Inferior parietal cortex (tissue), 1 donor: ENCODE data around the gene HSF2BP.
"Not testable (repeated sequence)": the region's sequence is repeated elsewhere in the genome, so short reads cannot be mapped to it uniquely, and the experiment has no call there.

Experiments
- DNase-seq: peaks from one replicate; pipeline ENCODE4 v3.0.0-alpha.2; 2016; ENCODE audit errors: extremely low spot score

Gene HSF2BP

DNA sequence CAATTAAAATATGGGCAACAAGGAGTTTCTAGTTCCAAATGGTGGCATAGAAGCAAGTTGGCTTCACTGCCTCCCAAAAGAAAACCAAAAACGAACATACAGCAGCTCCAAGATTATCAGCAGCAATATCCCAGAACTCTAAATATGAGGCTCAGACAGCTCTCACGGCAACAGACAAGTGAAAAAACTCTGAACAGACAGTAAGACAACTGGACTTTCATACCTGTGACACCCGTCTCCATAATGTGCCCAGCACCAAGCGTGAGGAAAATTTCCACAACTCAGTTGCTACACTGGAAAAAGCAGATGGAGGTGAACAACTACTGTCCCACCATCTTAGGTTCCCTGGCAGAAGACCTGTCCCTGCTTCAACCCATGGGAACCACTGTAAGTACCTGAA lies 39.9 kb downstream of the HSF2BP start:
- no peak for DNase-seq

DNA sequence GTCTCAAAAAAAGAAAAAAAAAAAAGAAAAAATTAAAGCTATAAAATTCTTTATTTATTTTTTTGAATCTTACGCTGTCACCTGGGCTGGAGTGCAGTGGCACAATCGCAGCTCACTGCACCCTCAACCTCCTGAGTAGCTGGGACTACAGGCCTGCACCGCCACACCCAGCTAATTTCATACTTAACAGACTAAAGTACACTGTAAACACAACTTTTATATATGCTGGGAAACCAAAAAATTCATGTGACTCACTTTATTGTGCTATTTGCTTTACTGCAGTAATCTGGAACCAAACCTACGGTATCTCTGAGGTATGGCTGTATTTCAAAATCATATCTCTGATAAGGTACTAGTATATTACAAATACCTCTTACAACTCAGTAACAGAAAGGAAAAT lies 40.3 kb downstream of the HSF2BP start:
- DNase-seq: no peak

DNA sequence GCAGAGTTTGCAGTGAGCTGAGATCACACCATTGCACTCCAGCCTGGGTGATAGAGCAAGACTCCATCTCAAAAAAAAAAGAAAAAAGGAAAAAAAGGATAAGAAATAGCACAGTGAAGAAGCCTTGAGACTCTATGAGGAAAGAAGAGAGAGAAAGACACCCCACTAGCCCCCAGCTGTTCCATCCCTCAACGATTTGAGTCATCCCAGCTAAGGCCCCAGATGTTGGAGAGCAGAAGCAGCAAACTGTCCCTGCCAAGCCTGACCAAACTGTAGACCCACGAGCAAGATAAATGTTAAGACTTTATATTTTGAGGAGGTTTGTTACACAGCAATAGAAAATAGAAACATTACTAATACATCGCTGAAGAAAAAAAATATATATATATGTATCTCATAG lies 42.4 kb downstream of the HSF2BP start:
- DNase-seq: not testable (repeated sequence)

DNA sequence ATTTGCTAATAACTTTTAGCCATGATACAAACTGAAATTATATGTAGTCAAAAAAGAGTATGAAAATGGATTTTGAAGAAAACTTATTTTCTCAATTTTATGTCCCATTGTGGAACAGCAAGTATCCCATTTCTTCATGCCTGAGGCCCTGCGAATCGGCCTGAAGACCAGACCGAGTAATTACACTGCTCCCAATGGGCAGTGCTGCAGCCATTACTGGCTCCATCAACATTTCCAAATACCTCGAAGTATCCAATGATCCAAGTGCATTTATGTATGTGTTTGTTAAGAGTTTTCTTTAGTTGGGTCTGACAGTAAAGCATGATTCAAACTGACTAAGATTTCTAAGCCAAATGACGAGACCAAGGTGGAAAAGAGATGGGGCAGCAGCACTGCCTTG lies 44.4 kb downstream of the HSF2BP start:
- DNase-seq: no peak

DNA sequence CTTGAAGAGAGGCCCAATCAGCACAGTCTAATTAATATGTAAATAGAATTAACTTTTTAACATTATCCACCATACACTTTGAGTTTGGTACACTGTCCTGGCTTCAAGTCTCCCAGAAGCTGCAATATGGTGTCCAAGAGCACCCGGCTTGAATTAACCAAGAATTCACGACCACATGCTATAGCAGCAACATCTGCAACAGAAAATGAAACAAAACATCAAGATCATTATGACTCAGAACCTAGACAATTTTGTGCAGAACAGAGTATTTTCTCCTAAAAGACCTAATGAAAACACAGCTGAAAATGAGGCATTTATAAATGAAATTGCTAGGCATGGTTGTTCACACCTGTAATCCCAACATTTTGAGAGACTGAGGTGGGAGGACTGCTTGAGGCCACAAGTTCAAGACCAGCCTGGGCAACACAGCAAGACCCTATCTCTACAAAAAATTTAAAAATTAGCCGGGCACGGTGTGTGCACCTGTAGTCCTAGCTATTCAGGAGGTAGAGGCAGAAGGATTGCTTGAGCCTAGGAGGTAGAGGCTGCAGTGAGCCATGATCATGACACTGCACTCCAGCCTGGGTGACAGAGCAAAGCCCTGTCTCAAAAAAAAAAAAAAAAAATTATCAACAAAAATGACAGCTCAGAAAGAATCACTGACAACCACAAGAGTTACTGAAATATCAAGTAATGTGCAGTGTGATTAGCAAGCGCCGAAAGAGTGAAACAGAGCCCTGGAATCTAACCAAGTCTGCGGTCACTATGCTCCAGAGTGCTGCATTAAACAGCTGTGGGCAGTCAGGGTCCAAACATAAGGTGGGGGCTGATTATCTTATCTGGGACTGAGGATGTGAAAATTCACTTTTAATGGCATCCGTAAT lies 45.3 kb downstream of the HSF2BP start:
- DNase-seq: no peak

DNA sequence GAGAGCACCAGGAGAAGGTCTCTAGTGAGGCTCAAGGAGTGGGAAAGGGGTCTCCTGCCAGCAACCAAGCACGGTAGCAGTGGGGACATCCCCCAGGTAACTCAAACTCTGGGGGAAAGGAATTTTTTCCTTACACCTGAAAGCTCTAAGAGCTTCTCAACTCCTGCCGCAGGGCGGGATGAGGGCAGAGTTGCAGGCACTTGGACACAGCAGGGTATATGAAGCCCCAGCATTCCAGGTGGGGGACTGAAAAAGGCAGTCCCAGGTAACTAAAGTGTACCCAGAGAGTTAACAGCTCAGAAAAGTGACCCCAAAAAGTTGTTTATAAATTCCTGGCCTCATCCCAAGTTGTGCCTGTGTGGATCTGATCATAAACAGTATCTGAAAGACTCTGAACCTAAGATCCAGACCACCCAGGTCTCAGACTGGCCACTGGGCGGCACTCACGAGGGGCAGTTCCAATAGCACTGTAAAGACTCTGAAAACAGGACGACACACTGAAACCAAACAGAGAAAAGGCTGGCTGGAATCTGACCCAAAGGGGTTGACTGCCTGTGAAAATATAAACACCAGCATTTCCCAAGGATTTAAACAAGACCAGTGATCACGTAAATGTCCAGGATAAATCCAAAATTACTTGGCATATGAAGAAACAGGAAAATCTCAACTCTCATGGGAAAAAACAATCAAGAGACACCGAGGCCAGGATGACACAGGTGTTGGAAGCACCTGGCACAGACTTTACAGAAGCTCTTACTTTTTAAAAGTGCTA lies 47.5 kb downstream of the HSF2BP start:
- peak; percentile 29 for DNase-seq

DNA sequence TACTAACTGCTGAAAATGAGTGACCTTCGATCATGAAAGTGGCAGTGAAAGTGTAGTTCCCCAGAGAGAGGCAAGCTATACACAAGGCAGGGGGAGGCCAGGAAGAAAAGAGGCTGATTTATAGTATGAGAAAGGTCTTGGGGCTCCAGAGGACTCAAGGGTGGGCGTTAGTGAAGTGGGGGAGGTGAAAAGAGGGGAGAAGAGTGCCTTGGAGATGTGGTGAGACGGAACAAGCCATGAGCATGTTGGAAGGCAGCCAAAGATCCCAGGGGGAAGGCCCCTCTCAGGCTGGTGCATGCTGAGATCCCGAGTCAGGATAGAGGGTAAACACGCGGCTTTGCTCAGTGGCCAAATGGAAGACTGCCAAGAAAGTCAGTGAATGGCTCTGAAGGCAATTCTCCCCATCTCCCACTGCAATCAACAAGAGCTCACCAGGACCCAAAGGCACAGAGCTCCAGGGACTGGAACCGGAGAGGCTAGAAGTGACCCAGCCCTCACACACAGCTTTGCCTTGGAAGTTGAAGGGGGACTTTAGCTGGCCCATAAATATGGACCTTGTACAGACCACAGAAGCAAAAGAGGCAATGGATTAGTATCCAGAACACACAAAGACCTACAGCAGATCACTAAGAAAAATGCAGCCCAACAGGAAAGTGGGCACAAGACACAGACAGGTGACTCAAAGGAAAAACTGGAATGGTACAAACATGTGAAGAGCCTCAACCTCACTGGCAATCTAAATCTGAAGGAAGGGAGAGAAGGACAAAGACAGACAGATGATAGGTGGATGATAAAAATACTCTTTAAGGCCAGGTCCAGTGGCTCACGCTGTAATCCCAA lies 49.6 kb downstream of the HSF2BP start:
- DNase-seq: peak; percentile 11

DNA sequence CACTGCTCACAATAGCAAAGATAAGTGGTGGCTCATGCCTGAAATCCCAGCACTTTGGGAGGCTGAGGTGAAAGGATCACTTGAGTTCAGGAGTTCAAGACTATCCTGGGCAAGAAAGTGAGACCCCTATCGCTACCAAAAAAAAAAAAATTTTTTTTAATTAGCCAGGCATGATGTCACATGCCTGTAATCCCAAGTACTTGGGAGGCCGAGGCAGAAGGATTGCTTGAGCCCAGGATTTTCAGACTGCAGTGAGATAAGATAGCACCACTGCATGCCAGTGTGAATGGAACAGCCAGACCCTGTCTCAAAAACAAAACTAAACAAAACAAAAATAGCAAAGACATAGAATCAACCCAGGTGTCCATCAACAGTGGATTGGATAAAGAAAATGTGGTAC lies 50.6 kb downstream of the HSF2BP start:
- no peak for DNase-seq

DNA sequence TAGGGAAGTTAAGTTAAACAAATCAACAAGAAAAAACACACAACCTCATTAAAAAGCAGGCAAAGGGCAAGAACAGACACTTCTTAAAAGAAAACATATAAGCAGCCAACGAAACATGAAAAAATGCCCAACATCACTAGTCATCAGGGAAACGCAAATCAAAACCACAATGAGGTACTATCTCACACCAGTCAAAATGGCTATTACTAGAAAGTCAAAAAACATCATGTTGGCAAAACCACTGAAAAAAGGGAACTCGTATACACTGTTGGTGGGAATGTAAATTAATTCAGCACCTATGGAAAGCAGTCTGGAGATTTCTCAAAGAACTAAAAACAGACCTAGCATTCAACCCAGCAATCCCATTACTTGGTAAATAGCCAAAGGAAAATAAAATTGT lies 51.1 kb downstream of the HSF2BP start:
- DNase-seq: no peak

DNA sequence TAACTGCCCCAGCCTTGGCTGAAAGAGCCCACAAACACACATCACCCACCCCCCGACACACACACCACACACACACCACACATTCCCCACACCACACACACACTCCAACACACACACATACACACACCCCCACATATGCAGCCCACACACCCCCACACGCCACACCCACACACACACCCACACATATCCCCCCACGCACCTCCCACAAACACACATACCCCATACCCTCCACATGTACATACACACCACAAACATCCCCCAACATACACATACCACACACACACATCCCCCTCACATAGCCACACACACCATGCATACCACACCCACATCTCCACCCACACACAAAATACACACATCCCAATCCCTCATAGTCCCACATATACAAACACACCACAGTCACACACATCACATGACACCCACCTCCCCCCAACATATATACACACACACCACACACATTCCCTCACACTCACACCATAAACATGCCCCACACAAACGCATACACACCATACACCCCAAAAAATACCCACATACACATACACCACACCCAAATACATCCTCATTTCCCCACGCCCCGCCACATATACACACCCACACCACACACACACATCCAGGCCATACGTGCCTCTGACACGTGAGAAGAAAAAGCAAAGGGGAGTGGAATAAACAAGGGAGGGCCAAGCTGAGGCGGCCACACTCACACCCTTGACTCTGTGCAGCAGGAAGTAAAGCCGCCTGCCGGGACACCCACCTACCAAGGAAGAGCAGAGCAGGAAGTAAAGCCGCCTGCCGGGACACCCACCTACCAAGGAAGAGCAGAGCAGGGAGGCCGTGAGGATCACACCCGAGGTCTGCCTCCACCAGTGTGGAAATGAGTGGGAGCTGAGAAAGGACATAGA lies 53.7 kb downstream of the HSF2BP start:
- DNase-seq: no peak

DNA sequence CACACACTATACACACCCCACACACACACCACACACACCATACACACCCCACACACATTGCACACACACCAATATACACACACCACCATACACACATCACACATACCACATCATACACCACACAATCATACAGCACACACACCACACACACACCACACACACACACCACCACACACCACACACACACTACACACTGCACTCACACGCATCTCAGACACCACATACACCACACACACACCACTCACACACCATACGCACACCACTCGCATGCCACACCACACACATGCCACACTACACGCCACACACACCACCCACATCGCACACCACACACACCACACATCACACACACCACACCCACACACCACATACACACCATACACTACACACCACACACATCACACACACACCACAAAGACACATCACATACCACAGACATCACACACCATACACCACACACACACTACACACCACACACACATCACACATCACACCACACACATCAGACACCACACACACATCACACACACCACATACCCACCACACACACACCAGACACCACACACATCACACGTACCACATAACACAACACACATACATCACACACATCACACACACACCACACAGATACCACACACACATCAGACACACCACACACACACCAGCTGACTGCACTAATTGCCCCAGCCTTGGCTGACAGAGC lies 54.6 kb downstream of the HSF2BP start:
- DNase-seq: no peak

DNA sequence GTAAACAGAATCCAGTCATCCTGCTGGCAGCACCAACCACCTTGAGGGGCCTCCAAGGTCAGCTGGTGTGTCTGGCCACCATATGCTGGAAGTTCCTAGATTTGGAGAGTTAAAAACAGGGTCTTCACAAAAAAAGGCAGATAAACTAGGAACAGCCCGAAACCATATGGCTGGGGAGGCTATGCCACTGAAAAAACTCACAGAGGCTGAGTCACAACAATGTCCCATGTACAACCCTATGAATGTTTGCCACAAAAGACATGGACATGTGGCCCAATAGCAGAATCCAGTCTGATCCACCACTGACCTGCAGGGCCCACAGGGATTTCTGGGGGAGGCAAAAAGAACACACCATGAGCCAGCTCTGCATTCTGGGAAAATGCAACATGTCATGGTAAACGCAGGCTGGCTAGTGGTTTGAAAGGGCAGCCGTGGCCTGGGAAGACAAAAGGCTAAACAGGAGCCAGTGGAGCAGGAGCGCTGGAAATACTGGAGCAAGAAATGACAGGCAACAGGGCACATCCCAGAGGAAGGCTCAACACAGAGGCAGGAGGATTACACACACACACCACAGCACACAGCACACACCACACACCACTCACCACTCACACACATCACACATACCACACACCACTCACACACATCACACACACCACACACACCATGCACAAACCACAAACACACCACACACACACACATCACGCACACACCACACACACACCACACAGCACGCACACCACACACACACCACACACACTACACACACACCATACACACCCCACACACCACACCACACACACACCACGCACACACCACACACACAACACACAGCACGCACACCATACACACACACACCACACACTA lies 55.4 kb downstream of the HSF2BP start:
- DNase-seq: no peak

DNA sequence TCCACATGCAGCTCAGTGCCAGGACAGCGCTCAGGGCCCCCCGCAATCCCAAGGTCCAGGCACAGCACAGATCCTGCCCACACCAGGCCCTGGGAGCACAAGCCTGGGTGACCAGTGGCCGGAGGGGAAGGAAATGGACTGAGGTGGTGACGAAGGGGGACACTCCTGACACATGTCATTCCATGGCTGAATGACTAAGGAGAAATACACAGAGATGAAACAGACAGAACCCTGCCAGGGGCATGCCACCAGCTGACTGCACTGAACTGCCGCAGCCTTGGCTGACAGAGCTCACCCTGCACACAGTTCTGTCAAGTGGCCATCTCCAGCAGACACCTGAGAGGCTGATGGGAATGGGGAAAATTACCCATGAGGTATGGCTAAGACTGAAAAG lies 56.1 kb downstream of the HSF2BP start:
- DNase-seq: no peak

DNA sequence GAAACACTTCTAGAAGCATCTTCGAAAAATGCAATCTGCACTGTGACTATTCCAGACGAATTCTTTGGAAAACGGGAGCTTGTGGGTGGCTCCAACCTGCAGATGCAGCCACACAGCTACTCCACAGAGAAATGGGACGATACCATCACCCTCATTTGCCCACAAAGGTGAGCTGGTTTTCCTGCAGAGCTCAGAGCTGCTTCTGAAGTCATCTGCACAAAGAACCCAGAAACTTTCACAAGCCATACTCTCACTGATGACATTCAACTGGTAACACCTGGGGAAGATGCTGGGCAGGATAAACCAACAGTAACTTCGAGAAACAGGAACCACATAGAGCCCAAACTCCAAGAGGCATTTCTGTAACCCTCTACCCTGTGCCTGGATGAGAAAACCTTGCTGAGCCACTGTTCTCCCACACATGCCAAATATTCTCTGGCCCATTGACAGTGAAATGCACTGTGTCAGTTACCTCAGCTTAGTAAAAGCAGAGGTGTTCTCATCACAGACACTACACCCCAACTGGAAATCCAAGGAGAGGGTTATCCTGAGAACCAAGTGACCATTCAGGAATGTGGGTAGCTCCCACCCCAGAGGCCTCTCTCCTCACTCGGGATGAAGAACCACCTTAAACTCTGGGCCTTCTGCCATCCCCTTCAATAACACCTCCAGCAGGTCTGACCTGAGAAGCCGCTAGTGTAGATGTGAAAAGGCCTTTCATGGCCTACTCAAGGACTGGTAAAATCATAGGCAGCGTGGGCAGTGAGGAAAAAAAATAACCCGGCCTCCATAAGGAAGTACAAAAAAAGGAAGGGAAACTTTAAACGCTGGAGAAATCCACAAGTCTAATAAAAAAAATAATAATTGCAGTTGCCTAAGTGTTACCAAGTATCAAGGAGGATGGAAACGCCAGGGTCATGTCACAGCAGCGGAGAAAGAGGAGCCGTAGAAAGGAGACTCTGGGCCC lies 56.7 kb downstream of the HSF2BP start:
- DNase-seq: no peak

DNA sequence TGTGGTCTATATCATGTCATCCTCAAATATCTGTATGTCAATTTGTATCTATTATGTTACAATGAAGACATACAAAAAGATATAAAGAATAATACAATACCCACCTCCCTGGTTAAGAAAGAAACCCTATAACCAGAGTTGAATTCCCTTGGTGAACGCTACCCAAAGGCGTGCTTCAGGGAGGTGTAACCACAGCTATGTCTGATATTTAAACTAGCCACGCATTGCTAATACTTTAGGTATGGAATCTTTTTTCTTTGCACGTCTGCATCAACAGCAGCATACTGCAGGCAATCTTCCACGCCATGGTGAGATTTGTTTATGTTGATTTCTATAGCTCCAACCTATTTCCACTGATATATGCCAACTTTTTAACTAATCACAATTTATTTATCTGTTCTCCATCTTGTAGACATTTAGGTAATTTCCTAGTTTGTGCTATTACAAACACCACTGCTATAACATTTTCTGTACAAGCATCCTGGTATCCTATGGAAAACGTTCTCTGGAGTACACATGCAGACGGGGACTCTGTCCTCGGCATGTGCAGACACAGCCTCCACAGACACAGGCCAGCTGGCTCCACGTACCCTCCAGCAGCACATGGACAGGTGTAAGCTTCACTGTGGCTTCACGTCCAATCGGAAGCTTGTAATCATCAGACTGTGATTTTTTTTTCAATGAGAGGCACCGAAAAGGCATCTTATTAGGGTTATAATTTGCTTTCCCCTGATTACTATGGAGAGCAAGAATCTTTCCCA lies 58.5 kb downstream of the HSF2BP start:
- no peak for DNase-seq

DNA sequence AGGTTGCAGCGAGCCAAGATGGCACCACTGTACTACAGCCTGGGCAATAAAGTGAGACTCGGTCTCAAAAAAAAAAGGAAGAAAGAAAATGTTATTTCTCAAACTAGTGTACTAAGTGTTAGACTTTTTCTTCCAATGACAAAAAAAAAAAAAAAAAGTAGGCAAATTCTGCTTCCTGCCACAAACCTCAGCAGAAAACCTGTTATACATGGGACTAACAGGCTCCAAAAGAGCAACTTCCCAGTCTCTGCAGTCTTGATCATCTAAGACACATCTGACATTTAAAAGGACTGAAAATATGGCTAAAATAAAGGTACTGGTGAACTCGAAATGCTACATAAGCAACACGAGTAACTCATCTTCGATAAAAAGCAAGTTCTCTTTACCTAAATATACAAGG lies 59.6 kb downstream of the HSF2BP start:
- DNase-seq: no peak

DNA sequence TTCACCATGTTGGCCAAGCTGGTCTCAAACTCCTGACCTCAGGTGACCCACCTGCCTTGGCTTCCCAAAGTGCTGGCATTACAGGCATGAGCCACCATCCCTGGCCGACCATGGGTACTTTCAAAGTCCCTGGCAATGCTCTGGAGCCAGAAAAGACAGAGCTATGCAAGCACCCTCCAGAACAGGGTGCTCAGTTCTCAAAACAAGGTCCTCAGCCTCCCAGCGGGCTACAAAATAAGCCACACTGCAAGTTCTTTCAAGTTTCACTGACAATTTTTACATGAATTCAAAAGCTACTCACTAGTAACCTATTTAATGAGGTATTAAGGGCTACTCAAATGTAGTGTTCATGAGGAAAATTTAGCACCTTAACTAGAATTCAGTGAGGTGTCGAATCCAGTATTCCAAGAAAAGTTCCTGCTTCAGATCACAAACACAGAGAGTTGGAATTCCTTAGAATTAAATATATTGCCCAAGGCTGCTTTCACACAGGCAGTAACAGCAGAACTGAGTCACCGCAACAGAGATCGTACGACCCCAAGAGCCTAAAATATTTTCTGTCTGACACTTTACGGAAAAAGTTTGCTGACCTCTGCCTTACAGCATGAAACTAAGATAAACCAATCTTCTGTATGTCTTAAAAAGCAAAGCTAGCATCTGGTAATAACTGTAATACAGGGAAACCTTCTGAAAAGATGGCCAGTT lies 60.7 kb downstream of the HSF2BP start:
- no peak for DNase-seq
